Gastroesophageal sphincter (tissue), 4 donors: ENCODE data around the gene PTPN23. TPM values are rescaled to one million over a fixed set of nuclear protein-coding genes. Genes with fewer than 3 reads are reported as not detected.
A peak's percentile ranks its signal among the peaks of the same experiment; 100 is the strongest.

Source experiments
- ATAC-seq: fragments of 150-250 bp; one replicate; pipeline ENCODE4 v1.9.1; 2016; ENCODE audit warnings: mild to moderate bottlenecking, moderate library complexity
- H3K27ac ChIP-seq, 4 donors: fragments of 200-600 bp; sonication (generic) in 3 of 4; 1 replicate in 3 of 4; 2 replicates in 1 of 4; pipeline ENCODE4 v1.5.1; 2016 to 2019
- H3K27me3 ChIP-seq: fragments of 200-600 bp; sonication (generic); one replicate; pipeline ENCODE4 v1.5.1; 2019
- H3K36me3 ChIP-seq, 2 donors: fragments of 200-600 bp; sonication (generic); one replicate each; pipeline ENCODE4 v1.5.1; 2019; ENCODE audit warnings: control low read depth in 1 of 2
- H3K4me1 ChIP-seq, 3 donors: fragments of 200-600 bp; sonication (generic); 1 replicate in 2 of 3; 2 replicates in 1 of 3; pipeline ENCODE4 v1.5.1; 2016 to 2019; ENCODE audit warnings: control low read depth in 2 of 3
- H3K4me3 ChIP-seq, 2 donors: fragments of 200-600 bp; sonication (generic); one replicate each; pipeline ENCODE4 v1.5.1; 2019; ENCODE audit warnings: mild to moderate bottlenecking in 1 of 2, moderate library complexity in 1 of 2
- H3K9me3 ChIP-seq, 3 donors: fragments of 200-600 bp; sonication (generic); one replicate each; pipeline ENCODE4 v1.5.1; 2017 to 2019; ENCODE audit warnings: control low read depth in 2 of 3
- CTCF ChIP-seq, 4 experiments: fragments of 200-600 bp in 2 of 4; fragments of 450-650 bp in 2 of 4; sonication (generic) in 1 of 4; IDR thresholded peaks; one replicate each; pipeline ENCODE4 v1.5.1; 2017 to 2019; ENCODE audit warnings: antibody characterized with exemption in 4 of 4, mild to moderate bottlenecking in 2 of 4, moderate library complexity in 2 of 4
- EP300 ChIP-seq: sonication (generic); formaldehyde crosslinking; IDR thresholded peaks from one replicate; pipeline ENCODE4 v1.6.1; 2017; ENCODE audit warnings: antibody characterized with exemption, mild to moderate bottlenecking
- POLR2A ChIP-seq, 2 donors: fragments of 450-650 bp; IDR thresholded peaks; one replicate each; pipeline ENCODE4 v1.6.1; 2017; ENCODE audit warnings: antibody characterized with exemption in 2 of 2, mild to moderate bottlenecking in 2 of 2, moderate library complexity in 1 of 2
- POLR2AphosphoS5 ChIP-seq: sonication (generic); formaldehyde crosslinking; IDR thresholded peaks from one replicate; pipeline ENCODE4 v1.6.1; 2017; ENCODE audit warnings: antibody characterized with exemption
- WGBS, 2 donors: methylation state at CpG; one replicate each; pipeline ENCODE4 v1.1.5; 2018; ENCODE audit warnings: low coverage in 1 of 2; 5-methylcytosine and 5-hydroxymethylcytosine counted together
- total RNA-seq, 4 donors: library from RNA; depleted of rRNA; stranded (reverse); fragments of >200 nt; gene quantifications; one replicate each; pipeline ENCODE4 v1.1.0, GENCODE V29; 2016

Gene PTPN23
- total RNA-seq, 4 donors from 2014 or later, result 9.1 to 34.2 (median 19.5) TPM

GRCh38 chr3:47405820-47406761 is 25.3 kb downstream of the PTPN23 start:
- no peak overlapping the region for H3K4me3 ChIP-seq
- H3K36me3 ChIP-seq, result peaks cover 0 to 72% of the 10 kb centered on the region in 2 donors
- H3K27me3 ChIP-seq, result no peaks in the 10 kb centered on the region
- ATAC-seq, result no peak
- TF ChIP-seq CTCF (IDR thresholded peaks at IDR 0.05) (no peak), POLR2A (IDR thresholded peaks at IDR 0.05) (no peak), POLR2AphosphoS5 (no peak), EP300 (no peak)
- peaks cover 6 to 27% (median 16%) of the 10 kb centered on the region in 3 donors for H3K4me1 ChIP-seq
- H3K27ac ChIP-seq, result peak overlapping the region; percentile 8 to 85 (median 76)
- H3K9me3 ChIP-seq, result no peaks in the 10 kb centered on the region
- 80 to 93% methylated on average over 3 to 8 of the region's 31 CpGs for WGBS, 2 donors

- no peak for ATAC-seq
- Histone ChIP-seq H3K27me3 (no peaks in the 10 kb centered on the region), H3K27ac (peak overlapping the region in 1 of 4 donors; percentile 10), H3K36me3 (peaks cover 0 to 74% of the 10 kb centered on the region in 2 donors), H3K9me3 (no peaks in the 10 kb centered on the region), H3K4me3 (no peak overlapping the region), H3K4me1 (peaks cover 6 to 27% (median 16%) of the 10 kb centered on the region in 3 donors)
- no peak for TF ChIP-seq EP300
- TF ChIP-seq POLR2A (IDR thresholded peaks at IDR 0.05), result no peak
- no CpG with 5 or more reads among the region's 9 CpGs for WGBS, 2 donors
Measured at GRCh38 chr3:47406762-47407149, 25.9 kb downstream of the PTPN23 start.

GRCh38 chr3:47407237-47407636 is 26.4 kb downstream of the PTPN23 start:
- ATAC-seq, result no peak
- no peak overlapping the region for H3K27ac ChIP-seq
- peaks cover 6 to 27% (median 16%) of the 10 kb centered on the region in 3 donors for H3K4me1 ChIP-seq
- peaks cover 0 to 74% of the 10 kb centered on the region in 2 donors for H3K36me3 ChIP-seq
- H3K4me3 ChIP-seq, result no peak overlapping the region
- no peaks in the 10 kb centered on the region for H3K9me3 ChIP-seq
- H3K27me3 ChIP-seq, result no peaks in the 10 kb centered on the region
- WGBS, 2 donors, result 100% methylated on average over 3 of the region's 7 CpGs; no CpG with 5 or more reads in 1 of the 2 donors
- no peak for TF ChIP-seq CTCF (IDR thresholded peaks at IDR 0.05)
- TF ChIP-seq EP300, result no peak
- no peak for TF ChIP-seq POLR2AphosphoS5
- TF ChIP-seq POLR2A (IDR thresholded peaks at IDR 0.05), result no peak

- no peak overlapping the region for H3K27ac ChIP-seq
- TF ChIP-seq CTCF (IDR thresholded peaks at IDR 0.05), result no peak
- no peak for TF ChIP-seq EP300
- no peak overlapping the region for H3K4me3 ChIP-seq
- H3K9me3 ChIP-seq, result no peaks in the 10 kb centered on the region
- no peak for ATAC-seq
- H3K36me3 ChIP-seq, result peaks cover 0 to 76% of the 10 kb centered on the region in 2 donors
- 57% methylated on average over 1 of the region's 18 CpGs; no CpG with 5 or more reads in 1 of the 2 donors for WGBS, 2 donors
- no peaks in the 10 kb centered on the region for H3K27me3 ChIP-seq
- peaks cover 6 to 27% (median 16%) of the 10 kb centered on the region in 3 donors for H3K4me1 ChIP-seq
Measured at GRCh38 chr3:47407896-47408838, 27.3 kb downstream of the PTPN23 start.

- no peaks in the 10 kb centered on the region for H3K27me3 ChIP-seq
- no peak overlapping the region for H3K27ac ChIP-seq
- 83 to 92% methylated on average over 1 to 4 of the region's 15 CpGs for WGBS, 2 donors
- H3K4me3 ChIP-seq, result no peak overlapping the region
- TF ChIP-seq POLR2AphosphoS5, result no peak
- TF ChIP-seq POLR2A (IDR thresholded peaks at IDR 0.05), result no peak
- TF ChIP-seq CTCF (IDR thresholded peaks at IDR 0.05), result no peak
- TF ChIP-seq EP300, result no peak
- peaks cover 6 to 26% (median 16%) of the 10 kb centered on the region in 3 donors for H3K4me1 ChIP-seq
- H3K9me3 ChIP-seq, result no peaks in the 10 kb centered on the region
- peaks cover 0 to 82% of the 10 kb centered on the region in 2 donors for H3K36me3 ChIP-seq
- ATAC-seq, result no peak
Measured at GRCh38 chr3:47408839-47409229, 28.0 kb downstream of the PTPN23 start.
